Type B pancreatic cell (in vitro differentiated cells): ENCODE data around the gene SERPINI1. TPM values are rescaled to one million over a fixed set of nuclear protein-coding genes. Genes with fewer than 3 reads are reported as not detected.
"Not testable (repeated sequence)": the region's sequence is repeated elsewhere in the genome, so short reads cannot be mapped to it uniquely, and the experiment has no call there.

Experiments
- DNase-seq: peaks from one replicate; pipeline ENCODE4 v3.0.0; 2021; ENCODE audit warnings: mixed read lengths; ENCODE audit not compliant: unreplicated experiment; ENCODE audit errors: extremely low spot score
- H3K27ac Mint-ChIP-seq: 2 replicates; pipeline ENCODE4 v1.8.0; 2021; ENCODE audit warnings: mild to moderate bottlenecking, mixed read lengths
- H3K27me3 Mint-ChIP-seq: 2 replicates; pipeline ENCODE4 v1.8.0; 2021; ENCODE audit warnings: mixed read lengths
- H3K36me3 Mint-ChIP-seq: 2 replicates; pipeline ENCODE4 v1.8.0; 2021; ENCODE audit warnings: mixed read lengths
- H3K4me1 Mint-ChIP-seq: one replicate; pipeline ENCODE4 v1.8.0; 2021; ENCODE audit warnings: mixed read lengths; ENCODE audit not compliant: unreplicated experiment
- H3K4me3 Mint-ChIP-seq: 2 replicates; pipeline ENCODE4 v1.8.0; 2021; ENCODE audit warnings: mild to moderate bottlenecking, mixed read lengths
- H3K9me3 Mint-ChIP-seq: 2 replicates; pipeline ENCODE4 v1.8.0; 2021; ENCODE audit warnings: mixed read lengths
- total RNA-seq: library from RNA; stranded (reverse); gene quantifications from 2 replicates; pipeline ENCODE4 v1.2.1, GENCODE V29; 2021; ENCODE audit warnings: low replicate concordance
- TF ChIP-seq, protein P1 (sequence below): fragments of 200-600 bp; sonication (generic); conservative IDR thresholded peaks from 2 replicates; pipeline ENCODE4 v1.5.0; 2021; ENCODE audit warnings: antibody characterized with exemption, mild to moderate bottlenecking

SERPINI1 gene
- total RNA-seq, 1 donor from 2014 or later, result 27.2 TPM

DNA sequence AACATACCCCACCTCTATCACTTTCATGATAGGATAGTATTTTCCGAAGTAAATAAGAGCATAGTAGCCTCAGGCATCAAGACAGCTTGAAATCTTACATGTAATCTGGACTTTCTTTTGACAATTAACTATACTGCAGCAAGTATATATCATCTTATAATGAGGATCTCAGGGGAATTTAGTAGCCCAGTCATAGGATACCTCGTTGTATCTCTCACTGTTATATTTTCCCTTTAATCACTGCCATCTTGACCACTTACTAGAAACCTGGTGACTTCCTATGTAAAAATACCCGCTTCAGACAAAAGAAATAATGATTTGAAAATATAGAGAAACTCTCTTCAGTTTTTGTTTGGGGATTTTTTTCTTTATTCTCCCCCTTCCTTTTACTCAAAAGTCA lies 88.2 kb downstream of the SERPINI1 start:
- Mint-ChIP-seq H3K9me3 (no peaks in the 10 kb centered on the region), H3K27ac (no peak overlapping the region), H3K27me3 (no peaks in the 10 kb centered on the region), H3K4me3 (no peak overlapping the region), H3K4me1 (no peaks in the 10 kb centered on the region), H3K36me3 (no peaks in the 10 kb centered on the region)
- DNase-seq, result no peak
- TF ChIP-seq, protein P1, sequence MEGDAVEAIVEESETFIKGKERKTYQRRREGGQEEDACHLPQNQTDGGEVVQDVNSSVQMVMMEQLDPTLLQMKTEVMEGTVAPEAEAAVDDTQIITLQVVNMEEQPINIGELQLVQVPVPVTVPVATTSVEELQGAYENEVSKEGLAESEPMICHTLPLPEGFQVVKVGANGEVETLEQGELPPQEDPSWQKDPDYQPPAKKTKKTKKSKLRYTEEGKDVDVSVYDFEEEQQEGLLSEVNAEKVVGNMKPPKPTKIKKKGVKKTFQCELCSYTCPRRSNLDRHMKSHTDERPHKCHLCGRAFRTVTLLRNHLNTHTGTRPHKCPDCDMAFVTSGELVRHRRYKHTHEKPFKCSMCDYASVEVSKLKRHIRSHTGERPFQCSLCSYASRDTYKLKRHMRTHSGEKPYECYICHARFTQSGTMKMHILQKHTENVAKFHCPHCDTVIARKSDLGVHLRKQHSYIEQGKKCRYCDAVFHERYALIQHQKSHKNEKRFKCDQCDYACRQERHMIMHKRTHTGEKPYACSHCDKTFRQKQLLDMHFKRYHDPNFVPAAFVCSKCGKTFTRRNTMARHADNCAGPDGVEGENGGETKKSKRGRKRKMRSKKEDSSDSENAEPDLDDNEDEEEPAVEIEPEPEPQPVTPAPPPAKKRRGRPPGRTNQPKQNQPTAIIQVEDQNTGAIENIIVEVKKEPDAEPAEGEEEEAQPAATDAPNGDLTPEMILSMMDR, result no peak

DNA sequence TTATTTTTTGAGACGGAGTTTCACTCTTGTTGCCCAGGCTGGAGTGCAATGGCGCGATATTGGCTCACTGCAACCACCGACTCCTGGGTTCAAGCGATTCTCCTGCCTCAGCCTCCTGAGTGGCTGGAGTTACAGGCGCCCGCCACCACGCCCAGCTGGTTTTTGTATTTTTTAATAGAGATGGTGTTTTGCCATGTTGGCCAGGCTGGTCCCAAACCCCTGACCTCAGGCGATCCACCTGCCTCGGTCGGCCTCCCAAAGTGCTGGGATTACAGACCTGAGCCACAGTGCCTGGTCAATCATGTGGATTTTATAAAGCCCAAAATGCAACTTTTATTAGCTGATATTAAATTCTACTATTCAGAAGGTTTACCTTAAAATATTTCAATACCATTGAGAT lies 92.1 kb downstream of the SERPINI1 start:
- not testable (repeated sequence) for H3K4me1 Mint-ChIP-seq, H3K27ac Mint-ChIP-seq, DNase-seq, H3K27me3 Mint-ChIP-seq, H3K36me3 Mint-ChIP-seq, H3K9me3 Mint-ChIP-seq, H3K4me3 Mint-ChIP-seq

- Mint-ChIP-seq H3K4me1 (no peaks in the 10 kb centered on the region), H3K36me3 (no peaks in the 10 kb centered on the region), H3K4me3 (no peak overlapping the region), H3K9me3 (no peaks in the 10 kb centered on the region), H3K27ac (no peak overlapping the region), H3K27me3 (no peaks in the 10 kb centered on the region)
- TF ChIP-seq, protein P1, result no peak
- DNase-seq, result no peak
Observed at GRCh38 chr3:167829071-167829470, 93.5 kb downstream of the SERPINI1 start.

- no peaks in the 10 kb centered on the region for H3K27me3 Mint-ChIP-seq
- DNase-seq, result no peak
- no peaks in the 10 kb centered on the region for H3K36me3 Mint-ChIP-seq
- no peak overlapping the region for H3K27ac Mint-ChIP-seq
- H3K4me1 Mint-ChIP-seq, result no peaks in the 10 kb centered on the region
- H3K9me3 Mint-ChIP-seq, result no peaks in the 10 kb centered on the region
- no peak overlapping the region for H3K4me3 Mint-ChIP-seq
- TF ChIP-seq, protein P1, result no peak
Observed at GRCh38 chr3:167830007-167830406, 94.5 kb downstream of the SERPINI1 start.

- H3K36me3 Mint-ChIP-seq, result no peaks in the 10 kb centered on the region
- H3K4me1 Mint-ChIP-seq, result no peaks in the 10 kb centered on the region
- no peak for DNase-seq
- H3K27me3 Mint-ChIP-seq, result no peaks in the 10 kb centered on the region
- no peak overlapping the region for H3K27ac Mint-ChIP-seq
- H3K9me3 Mint-ChIP-seq, result no peaks in the 10 kb centered on the region
- H3K4me3 Mint-ChIP-seq, result no peak overlapping the region
- TF ChIP-seq, protein P1, result no peak
Observed at GRCh38 chr3:167835359-167835758, 99.8 kb downstream of the SERPINI1 start.

DNA sequence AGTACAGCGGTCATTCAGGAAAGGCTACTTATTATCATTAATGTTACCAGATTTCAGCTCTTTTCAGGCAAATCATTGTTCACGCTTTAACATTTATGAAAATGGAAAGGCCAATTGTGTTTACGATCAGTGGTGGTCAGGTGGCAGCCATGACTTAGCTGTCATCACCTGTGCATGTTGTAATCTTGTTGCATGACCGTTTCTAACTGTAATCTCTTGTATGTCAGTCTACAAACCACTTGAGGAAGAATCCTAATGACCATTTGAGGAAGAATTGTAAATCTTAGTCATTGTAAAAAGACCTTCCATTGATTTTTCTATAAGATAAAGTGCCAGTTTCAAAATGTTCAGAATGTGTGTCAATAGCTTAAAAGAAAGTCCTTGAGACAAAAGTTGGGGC lies 100.4 kb downstream of the SERPINI1 start:
- H3K4me1 Mint-ChIP-seq, result no peaks in the 10 kb centered on the region
- TF ChIP-seq, protein P1, result no peak
- no peaks in the 10 kb centered on the region for H3K27me3 Mint-ChIP-seq
- H3K9me3 Mint-ChIP-seq, result no peaks in the 10 kb centered on the region
- no peaks in the 10 kb centered on the region for H3K36me3 Mint-ChIP-seq
- H3K27ac Mint-ChIP-seq, result no peak overlapping the region
- H3K4me3 Mint-ChIP-seq, result no peak overlapping the region
- DNase-seq, result no peak
